Hippocampal formation (tissue), 2 donors: ENCODE data around the gene AIFM2.
"Not testable (repeated sequence)": the region's sequence is repeated elsewhere in the genome, so short reads cannot be mapped to it uniquely, and the experiment has no call there.

Experiments used
- DNase-seq, 2 donors: peaks; one replicate each; lab custom pipeline; 2025; lab: John Stamatoyannopoulos, UW

The AIFM2 gene

DNA sequence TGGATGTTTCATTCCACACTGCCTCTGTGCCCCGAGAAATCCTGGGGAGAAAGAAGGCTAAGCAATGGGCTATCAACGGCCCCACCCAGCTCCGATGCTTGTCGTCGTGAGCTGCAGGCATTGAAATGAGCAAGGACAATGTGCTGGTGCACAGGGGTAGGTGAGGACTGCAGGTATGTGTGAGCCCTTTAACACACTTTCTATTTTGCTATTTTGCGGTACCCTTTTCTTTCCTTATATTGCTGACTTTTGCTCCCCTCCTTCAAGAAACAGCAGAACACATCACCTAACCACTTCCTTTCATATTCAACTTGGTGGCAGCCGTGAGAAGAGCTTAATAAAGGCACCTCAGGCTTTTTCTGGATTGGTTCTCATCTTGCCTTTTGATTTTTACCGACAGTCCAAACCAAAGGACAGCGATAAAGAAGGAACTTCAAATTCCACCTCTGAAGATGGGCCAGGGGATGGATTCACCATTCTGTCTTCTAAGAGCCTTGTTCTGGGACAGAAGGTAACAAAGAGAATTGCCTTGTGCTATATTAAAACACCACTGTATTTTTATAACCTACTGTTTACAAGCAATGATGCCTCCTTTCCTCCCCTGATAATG, 39.2 kb downstream of the AIFM2 start:
- no peak for DNase-seq

DNA sequence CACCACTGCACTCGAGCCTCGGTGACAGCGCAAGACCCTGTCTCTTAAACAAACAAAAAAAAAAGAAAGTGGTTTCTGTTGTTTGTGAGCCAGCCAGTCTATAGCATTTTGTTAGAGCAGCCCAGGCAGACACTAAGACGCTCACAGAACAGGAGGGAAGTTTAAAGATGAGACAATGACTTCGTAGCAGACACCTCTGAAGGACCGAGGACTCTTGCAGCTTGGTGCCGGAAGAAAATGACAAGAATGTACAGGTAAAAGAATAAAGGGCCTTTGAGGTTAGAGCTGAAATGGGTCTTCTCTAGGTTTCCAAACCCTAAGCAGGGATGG, 40.3 kb downstream of the AIFM2 start:
- no peak for DNase-seq

DNA sequence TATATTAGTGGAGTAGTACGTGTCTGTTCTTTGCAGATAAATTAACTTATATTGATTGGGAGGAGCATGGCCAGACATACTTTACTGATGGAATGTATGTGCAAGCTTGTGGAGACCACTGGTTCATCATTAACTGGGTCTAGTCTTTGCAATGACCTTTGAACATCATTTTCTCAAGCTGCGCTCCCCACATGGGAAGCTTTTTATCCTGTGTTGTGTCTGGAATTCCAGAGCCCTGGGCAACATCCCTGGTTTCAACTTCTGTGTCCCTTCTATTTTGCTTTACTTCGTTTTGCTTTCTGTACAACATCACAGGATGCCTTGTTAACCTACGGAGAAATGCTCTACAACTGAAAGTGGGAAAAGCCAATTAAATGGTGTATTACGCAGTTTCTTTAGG, 41.7 kb downstream of the AIFM2 start:
- no peak for DNase-seq

DNA sequence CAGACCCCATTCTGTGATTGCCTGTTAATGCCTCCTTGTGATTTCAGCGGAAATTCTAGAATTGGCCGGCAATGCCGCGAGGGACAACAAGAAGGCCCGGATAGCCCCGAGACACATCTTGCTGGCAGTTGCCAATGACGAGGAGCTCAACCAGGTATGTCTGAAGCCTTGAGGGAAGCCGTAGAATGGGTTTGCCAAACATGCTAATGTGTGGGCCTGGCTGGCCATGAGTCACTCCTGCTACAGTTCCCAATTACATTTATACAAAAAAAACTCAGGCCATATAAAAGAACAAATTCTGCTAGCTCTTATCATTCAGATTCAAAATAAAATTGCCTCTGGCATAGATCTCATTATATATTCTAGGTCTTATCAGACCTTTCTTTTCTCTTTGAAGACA, 42.6 kb downstream of the AIFM2 start:
- no peak for DNase-seq

DNA sequence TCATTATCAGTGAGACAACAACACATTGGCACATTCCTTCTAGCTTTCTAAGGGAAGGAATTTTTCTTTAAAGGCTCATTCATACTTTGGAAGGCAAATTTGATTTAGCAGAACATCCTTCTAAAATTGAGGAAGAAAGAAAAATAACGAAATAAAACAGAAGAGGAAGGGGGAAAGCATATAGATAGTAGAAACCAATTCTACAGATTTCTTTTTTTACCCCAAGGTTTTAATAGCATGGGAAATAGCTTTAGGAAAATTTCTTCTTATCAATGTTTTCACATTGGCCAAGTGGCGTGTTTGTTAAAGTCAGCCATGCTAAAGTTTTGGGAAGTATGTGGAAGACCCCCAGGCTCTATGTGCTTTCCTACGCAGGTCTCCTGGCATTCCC, 44.3 kb downstream of the AIFM2 start:
- DNase-seq = no peak

DNA sequence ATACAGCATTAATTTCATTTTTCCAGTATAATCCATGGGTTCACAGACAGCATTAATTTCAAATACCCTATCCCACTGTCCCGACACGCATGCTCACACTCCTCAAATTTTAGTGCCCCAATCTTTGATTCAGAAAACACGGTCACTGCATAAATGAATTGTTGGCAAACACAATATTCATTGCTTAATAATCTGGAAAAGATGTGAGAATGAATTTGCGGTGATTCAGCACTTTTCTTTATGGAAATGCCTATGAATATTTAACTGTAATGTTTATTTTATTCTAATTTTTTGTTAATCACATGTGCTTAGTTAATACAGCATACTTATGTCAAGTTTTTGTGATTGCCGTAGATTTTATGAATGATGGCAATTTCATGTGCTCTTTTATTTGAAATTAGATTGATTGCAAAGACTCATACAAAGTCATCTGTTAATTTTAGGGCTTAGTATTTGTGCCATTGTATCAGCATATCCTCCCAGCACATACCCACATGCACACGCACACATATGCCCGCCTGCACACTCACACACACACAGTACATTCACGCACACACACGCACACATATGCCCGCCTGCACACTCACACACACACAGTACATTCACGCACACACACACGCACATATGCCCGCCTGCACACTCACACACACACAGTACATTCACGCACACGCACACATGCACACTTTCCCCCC, 44.9 kb downstream of the AIFM2 start:
- no peak for DNase-seq

DNA sequence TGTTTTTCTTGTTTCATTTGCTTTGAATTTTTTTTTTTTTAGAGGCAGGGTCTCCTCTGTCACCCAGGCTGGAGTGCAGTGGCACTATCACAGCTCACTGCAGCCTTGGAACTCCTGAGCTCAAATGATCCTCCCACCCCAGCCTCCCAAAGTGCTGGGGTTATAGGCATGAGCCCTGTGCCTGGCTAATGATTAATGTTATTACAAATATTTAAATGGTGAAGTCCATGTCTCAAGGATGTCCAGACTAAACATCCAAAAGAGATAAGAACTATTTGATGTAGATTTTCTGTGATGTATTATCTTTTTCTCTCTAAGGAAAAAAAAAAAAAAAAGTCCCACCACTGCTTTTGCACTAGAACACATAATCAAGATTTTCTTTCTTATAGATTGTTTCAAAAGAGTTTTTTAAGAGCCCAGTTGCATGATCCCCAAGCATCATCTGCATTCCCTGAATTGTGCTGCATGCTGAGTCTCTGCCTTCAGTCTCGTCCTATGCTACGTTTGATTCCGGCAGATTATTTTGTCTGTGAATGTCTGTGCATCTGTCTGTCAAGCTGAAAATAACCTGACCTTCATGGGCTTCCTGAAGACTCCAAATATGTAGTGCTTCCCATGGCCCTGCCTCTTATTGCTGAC, 46.5 kb downstream of the AIFM2 start:
- no peak for DNase-seq

DNA sequence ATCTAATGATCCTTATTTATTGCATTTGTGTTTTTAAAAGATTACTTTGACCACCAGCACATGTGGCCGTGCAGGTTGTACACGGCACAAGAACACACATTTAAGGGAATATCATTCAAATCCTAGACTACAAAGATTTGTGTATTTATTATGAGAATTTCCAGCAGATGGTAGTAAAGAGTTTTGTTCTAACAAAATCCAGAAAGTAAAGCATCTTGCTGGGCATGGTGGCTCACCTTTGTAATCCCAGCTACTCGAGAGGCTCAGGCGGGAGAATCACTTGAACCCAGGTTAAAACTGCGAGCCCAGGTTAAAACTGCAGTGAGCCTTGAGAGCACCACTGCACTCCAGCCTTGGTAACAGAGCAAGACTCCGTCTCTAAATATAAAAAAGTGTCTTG, 48.4 kb downstream of the AIFM2 start:
- no peak for DNase-seq

DNA sequence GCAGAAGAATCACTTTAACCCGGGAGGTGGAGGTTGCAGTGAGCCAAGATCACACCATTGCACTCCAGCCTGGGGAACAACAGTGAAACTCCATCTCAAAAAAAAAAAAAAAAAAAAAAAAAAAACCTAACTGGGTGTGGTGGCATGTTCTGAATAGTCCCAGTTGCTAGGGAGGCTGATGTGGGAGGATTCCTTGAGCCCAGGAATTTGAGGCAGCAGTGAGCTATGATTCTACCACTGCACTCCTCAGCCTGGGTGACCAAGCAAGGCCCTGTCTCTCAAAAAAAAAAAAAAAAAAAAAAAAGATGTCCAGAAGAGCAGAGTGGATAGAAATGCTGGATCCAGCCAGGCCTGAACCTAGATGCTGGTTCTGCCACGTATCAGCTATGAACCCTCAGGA, 51.8 kb downstream of the AIFM2 start:
- DNase-seq = not testable (repeated sequence)

DNA sequence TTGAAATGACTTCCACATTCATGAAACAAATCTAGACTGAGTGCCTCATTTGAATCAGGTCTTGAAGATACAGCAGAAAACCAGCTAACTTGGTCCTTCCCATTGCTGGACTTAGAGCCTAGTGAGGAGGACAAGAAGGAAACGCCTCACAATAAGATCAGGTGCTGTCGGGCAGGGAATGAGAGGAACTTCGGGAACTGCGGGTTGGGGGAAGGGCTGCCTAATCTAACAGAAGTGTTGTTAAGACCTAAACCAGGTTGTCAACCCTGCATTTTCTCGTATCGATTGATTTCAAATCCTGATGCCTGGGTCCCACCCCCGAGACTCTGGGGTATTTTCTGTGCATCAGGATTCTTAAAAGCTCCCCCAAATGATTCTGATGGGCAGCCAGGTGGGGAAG, 53.7 kb downstream of the AIFM2 start:
- no peak for DNase-seq

DNA sequence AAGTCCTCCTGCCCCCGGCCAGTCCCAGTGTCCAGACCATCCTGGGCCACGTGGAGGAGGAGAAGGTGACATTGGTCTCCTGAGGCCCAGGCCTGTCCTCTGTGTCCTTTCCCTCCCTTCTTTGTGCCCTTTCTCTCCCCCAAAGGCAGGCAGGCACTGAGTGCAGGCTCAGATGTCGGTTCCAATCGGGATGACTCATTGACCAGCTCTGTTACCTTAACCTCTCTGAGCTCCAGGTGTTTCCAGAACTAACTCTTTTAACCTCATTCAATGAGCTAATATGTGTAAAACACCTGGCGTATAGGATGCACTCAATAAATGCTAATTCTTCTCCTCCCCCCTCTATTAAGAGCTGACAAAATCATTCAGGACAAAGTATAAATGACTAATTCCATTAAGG, 54.3 kb downstream of the AIFM2 start:
- DNase-seq = no peak

DNA sequence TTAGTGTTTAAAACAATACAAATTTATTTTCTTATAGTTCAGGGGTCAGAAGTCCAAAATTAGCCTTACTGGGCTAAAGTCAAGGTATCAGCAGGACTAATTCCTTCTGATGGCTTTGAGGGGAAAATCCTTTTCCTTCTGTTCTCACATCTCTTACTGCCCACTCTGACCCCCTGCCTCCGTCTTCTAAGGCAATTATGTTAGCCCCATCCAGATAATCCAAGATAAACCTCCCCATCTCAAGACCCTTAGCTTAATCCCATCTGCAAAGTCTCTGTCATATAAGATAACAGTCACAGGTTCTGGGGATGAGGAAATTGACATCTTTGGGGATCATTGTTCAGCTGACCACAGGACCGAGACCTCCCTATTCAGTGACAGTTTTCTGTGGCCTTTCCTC, 57.7 kb downstream of the AIFM2 start:
- DNase-seq = no peak

DNA sequence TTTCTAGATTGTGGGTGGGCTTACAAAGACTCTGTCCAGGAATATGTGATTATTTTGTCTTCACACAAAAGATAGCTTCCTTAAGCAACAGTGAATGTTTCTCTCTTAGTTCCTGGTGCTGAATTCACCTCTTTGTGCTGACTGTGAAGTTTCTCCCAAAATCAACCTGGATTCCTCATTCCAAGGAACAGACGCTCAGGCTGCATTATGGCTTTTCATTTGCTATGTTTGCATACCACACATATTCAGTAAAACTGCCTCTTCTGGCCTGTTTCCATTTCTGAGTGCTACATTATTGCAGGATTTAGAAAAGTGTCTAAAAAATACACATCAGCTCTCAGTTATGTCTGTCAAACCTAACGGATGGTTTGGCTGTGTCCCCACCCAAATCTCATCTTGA, 58.5 kb downstream of the AIFM2 start:
- DNase-seq = no peak

DNA sequence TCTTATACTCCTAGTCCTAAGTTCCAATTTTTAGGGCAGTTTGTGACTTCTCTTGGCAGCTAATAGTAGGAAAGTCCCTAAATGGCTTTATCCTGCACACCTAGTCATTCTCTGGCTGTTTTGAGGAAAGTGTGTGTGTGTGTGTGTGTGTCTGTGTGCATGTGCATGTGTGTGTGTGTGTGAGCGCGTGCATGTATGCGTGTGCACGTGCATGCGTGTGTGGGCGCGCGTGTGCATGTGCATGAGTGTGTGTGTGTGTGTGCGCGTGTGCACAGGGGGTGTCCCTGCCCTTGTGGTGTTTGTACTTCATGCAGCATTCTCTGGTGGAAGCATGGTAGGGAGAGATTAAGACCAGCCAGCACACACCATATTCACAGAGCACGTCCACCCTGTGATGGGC, 61.8 kb downstream of the AIFM2 start:
- DNase-seq = no peak

DNA sequence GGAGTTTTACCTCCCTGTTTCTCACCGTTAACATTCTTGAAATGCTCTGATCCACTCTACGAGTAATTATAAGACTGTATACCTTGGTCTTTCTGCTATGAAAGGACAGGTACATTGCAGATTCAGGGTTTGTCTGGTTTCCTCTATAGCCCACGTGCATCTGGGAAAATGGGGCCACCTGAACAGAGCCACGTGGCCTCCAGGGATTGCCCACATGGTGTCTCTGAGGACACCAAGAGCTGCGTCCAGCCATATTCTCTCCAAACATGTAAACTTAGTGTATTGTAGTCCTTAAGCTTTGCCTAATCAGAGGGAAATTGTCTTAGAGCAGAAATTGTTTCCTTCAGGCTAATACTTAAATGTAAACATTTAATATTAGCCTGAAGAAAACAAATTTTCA, 63.3 kb downstream of the AIFM2 start:
- no peak for DNase-seq

DNA sequence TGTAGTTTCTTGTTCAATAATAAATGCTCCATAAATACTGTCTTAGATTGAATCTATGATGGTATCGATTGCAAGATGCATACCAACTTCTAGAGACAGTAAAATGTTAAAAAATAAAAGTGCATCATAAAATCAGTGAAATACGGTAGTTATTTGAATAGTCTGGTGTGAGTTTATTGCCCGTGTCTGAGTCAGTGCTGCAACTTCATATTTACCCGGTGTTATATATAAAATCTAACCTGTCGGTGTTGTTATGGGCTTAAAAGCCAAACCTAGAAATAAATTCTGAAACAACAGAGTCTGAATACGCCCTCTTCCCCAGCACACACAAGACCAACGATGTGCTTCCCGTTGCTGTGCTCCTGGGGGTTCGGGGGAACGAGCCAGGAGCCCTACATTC, 63.7 kb downstream of the AIFM2 start:
- no peak for DNase-seq

DNA sequence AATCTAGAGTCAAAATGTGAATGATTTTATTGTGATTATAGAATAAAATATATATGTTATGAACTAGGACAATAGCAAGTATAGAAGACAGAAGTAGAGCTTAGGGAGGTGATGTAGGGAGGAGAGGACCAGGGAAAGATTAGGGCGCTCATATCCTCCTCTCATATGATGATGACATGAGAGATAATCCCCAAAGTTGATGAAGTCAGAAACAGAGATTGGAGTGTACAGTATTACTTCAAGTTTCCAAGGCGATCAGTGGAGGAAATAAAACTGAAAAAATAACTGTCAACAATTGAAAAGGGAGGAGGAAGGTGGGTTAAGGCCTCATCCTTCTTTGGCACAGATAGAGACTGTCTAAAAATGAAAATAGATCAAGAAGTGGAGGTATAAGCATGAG, 65.0 kb downstream of the AIFM2 start:
- DNase-seq = no peak

DNA sequence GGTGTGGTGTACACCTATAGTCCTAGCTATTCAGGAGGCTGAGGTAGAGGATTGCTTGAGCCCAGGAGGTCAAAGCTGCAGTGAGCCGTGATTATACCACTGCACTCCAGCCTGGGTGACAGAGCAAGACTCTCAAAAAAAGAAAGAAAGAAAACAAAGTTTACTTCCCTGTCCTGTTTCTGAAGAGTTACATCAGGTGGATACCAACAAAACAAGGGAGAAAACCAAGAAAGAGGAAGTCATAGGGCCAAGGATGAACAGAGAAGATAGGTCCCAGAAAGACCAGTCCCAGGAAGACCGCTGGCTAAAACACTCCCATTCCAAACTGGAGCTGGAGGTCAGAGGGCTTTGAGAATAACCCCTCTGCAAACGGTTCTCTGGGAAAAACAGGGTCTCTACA, 66.4 kb downstream of the AIFM2 start:
- DNase-seq = no peak

DNA sequence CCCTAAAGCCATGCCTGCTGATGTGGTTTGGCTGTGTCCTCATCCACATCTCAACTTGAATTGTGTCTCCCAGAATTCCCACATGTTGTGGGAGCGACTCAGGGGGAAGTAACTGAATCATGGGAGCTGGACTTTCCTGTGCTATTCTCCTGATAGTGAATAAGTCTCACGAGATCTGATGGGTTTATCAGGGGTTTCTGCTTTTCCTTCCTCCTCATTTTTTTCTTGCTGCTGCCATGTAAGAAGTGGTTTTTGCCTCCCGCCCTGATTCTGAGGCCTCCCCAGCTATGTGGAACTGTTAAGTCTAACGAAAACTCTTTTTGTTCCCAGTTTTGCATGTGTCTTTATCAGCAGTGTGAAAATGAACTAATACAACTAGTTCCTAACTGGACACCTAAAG, 68.1 kb downstream of the AIFM2 start:
- DNase-seq = no peak

DNA sequence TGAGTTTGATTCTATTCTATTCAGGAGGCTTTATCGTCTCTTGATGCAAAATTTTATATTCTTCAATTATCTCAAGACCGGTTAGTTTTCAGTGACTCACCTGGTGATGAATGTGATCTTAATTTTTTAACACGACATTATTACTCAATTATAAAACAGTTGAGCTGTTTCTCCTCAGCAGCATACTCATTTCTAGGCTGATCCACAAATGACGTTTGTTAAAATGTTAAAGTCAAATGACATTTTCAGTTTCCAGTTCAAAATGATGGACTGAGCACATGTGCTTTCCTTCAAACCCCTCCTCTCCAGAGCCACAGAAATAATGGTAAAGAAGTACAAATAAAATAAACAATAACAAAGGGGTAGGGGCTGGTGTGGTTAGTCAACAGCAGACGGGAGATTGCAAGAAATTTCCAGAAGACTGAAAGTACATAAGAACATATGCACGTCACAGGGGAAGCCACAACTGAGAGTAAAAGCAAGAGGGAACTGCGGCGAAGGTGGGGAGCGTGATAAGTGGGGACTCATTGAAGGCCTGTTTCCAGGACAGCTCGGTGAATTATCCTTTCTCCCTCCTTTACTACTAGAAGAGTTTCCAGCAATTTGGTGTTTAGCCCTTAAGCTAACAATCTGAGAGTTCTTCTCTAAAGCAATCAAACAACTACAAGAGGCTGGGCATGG, 69.1 kb downstream of the AIFM2 start:
- no peak for DNase-seq
